NOMO-1 treated with dmso at 0.1 percent for 144 hours (cell line): ENCODE results near the gene DUSP3.

Source experiments
- DNase-seq: peaks from one replicate; lab custom pipeline; 2025; ENCODE audit not compliant: unreplicated experiment; lab: John Stamatoyannopoulos, UW

The DUSP3 gene

DNA sequence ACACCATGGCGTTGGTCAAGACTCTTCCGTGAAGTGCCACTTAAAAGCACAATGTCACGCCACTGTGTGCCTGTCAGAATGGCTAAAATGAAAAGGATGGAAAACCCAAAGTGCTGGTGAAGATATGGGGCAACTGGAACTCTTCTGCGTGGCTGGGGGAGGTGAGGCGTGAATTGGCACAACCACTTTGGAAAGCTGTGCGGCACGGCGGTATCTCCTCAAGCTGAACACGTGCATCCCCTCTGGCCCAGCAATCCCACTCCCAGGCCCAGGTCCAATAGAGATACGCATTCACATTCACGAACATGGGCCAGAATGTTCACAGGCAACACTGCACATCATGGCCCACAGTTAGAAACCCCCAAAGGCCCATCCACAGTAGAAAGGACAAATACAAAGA, 8.9 kb downstream of the DUSP3 start:
- DNase-seq = no peak

DNA sequence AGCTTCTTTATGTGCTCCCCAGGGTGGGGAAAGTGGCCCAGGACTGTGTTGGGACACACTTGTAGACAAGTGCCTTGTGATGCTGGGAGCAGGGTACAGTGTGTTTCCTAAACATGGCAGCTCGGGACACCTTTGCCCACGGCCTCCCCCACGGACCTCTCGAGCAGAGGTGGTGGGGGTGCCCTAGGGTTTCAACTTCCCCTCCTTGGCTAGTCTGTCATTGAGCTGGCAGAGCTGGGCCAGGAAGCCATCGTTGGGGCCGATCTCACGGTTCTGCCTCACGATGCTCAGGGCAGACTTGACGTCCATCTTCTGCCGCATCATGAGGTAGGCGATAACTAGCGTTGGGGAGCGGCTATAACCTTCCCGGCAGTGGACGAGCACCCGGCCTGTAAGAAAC, 9.4 kb downstream of the DUSP3 start:
- DNase-seq = no peak

DNA sequence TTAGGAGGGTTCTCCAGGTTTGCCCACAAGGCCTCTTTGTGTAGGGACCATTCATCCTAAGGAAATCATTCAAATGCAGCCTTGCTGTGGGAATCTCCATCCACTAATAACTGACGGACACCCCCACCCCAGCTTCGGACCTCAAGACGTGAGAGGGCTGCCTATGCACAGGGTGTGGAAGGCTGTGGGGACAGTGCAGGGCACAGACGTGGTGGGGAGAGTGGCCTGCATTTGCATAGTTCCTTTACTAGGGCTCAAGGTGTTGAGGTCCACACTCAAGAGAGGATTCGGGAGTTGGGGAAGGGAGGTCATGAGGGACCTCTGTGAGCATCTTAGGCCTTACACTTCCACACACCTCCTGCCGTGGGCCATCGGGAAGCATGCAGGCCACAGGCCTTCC, 9.8 kb downstream of the DUSP3 start:
- DNase-seq = no peak

DNA sequence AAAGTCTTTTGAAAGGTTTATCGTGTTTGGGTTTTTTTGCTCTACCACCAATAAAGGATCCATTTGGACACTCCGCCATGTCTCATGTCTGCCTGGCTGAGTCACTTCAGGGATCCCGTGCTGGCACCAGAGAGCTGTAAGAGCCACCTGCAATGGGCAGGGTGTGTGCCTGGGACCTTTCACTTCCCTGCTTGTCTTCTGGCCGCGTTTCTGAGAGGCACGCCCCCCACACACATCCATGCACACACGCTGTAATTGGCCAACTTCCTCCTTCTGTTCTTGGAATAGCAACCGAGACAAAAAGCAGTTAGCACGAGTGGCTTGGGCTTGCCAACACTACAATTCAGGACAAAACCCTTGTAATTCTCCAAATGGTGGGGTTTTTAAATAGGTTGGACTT, 10.4 kb downstream of the DUSP3 start:
- DNase-seq = peak; percentile 96

DNA sequence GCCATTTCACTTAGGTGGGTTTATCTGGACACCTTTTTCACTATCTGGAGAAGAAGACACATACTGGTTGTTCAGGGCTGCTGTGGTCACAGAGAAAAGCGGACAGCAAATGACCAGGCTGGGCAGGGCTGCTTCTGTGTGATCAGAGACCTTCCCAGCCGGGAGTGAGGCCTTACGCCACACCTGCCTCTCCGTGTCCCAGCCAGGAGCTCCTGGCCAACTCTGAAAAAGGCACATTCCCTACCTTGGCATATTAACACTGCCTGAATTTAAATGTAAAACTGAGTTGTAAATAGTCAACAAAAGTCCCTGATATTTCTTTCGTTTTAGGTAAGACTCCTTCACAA, 11.1 kb downstream of the DUSP3 start:
- no peak for DNase-seq

DNA sequence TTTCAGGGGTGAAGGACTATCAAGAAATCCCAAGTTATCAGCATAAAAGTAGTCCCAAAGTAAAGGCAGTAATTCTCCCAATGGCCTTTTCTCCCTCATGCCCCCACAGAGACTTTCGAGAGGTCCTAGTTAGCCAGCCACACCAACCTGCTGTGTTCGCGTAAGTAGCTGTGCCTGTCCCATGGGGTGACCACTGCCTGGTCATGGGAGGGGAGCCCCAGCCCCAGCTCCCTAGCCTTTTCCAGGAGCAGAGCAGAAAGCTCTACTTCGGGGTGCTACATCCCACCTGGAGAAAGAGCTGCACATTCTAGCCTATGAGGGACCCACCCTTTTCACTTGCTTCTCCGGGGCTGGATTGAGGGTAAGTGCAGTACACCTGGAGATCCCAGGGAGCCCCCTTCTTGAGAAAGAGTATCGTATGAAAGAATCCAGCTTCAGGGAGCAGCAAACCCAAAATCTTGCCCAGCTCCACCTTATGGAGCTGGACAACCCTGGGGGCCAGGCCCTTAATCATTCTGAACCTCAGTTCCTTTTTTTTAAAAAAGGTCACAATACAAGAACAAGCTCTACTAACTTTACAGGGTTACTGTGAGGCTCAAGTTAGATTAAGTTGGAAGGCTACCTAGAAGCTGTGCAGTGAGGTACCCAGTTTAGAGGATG, 11.6 kb downstream of the DUSP3 start:
- DNase-seq = no peak

DNA sequence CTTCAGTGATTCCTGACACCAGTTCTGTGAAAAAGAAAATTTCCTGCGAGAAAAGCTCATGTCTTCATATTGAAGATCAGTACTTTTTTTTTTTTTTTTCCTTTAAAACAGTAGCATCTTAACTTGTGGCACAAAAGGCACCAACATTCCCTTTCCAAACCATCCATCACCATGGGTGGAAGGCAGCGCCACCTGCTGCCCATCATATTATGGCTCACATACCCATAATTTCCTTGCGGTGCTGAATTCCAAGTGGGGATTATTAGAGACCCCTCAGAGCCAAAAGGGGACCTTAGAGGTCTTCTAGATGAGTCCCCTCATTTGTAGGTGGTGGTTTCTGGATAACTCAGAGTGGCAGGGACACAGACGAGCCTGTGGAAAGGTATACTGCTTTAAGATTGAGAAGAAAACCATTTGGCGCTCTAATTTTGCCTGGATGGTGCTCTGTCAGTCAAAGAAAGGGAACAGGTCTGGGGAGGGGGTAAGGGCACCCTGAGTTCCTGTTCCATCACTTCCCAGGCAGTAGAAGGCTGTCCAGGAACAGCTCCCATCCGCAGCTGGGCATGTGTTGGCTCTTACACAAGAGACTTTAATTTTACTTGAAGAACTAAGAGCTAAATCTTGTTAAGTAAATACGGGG, 12.2 kb downstream of the DUSP3 start:
- DNase-seq = no peak

DNA sequence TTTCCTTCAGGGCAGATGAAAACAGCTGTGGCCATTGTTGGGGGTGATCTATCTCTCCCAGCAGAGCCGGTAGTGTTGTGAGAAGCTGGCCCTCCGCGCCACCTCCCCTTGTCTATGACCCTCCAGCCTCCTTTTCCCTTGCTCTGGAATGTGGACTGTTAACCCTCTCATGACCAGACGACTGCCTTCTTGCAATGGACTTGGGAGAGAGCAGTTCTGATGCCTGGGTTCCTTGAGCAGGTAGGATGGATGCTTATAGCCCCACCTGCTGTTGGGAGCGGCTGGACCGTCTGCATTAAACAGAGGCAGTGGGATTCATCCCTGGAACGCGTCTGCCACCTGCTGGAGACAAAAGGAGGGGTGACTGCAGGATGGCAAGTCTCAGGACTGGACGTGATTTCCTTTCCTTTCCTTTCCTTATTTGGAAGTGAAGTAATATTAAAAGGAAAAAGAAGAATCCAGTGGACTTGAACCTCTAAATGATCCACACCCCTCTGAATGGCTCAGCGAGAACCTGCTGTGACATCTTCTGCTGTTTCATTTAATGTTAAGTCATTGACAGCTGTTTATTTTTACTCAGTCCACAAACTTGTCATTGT, 18.4 kb downstream of the DUSP3 start:
- DNase-seq = peak; percentile 65

DNA sequence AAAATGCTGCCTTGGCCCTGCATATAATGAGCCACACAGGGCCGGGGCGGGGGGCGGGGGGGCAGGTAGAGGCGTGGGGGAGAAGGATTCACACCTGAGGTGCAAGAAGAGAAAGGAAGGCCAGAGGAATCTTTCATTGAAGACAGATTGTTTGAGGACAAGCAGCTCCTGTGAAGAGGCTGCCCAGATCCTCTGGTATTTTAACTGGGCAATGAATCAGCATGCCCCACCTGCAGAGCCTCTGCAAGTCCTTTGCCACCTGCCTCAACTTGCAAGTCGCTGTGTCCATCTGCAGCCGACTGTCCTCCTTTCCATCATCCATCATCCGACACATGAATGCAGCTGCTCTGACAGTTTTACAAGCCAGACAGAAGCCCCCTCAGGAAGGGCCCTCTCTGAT, 18.9 kb downstream of the DUSP3 start:
- no peak for DNase-seq

DNA sequence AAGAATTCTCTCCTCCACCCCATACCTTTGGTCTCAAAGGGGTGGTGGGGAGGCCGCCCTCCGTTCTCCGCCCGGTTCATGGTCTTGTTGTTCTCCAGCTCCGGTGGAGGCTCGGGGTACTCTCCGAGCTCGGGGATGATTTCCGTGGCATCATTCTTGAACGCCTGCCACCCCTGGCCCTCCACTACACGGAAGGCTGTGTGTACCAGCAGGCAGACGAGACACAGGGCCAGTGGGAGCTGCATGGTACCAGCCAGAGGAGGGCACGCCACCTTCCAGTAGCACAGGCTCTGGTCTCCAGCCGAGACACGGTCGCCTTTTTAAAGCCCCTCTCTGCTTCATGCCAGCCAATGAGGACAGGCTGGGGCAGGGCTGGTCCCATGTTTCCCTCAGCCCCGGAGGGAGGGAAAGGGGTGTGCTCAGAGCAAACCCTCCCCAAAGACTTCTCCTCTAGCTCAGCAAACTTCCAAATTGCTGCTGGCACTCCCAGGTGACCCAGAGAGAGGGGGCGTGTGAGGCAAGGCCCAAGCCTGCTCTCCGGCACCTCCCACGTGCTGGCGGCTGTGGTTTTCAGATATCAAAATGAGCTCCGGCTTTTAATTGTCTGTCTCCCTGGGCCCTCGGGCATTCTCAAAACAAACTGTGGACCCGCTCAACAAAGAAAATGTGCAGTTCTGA, 20.1 kb downstream of the DUSP3 start, which contains the start of gene SOST:
TSS of gene SOST (minus strand) at position 295 of the 678 bp plus-strand sequence. CDS start at position 245, 50 bp downstream.
- no peak for DNase-seq

DNA sequence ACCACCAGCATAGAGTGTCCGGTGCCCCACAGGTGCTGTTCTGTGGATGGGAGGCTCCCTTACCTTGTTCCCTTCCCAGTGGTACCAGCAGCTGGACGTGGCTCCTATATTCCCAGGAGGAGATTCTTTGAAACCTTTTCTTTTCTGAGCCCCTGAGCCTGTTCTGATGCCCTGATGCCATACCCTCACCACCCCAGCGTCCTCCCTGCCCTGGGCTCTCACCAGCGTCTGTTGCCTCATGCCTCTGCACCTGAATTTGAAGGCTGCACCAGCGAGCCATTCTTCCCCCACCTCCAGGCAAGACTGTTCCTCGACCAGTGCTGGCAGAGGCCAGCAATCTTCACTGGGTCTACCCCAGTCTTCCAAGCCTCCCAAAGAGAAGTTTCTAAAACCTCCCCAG, 20.7 kb downstream of the DUSP3 start:
- DNase-seq = no peak

DNA sequence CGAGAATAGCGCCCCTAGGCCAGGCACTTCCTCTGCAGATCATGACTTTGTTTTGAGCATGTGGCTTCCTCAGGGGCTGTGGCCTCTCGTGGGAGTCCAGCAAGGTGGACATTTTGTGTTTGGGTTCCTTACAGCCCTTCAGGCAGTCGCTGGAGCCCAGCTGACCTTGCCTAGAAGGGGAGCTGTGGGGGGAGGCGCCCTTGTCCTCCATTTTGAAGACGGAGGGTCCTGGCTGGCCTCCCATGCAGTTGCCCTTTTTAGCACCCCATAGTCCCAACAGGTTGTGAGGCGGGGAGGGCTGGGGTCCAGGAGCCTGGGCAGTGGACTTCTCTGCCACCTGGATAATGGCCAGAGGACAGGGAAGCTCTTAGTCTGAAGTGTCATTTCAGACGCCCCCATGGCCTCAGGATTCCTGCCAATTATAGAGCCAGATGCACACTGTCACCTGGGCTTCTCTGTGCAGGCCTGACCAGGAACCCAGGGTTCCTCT, 21.6 kb downstream of the DUSP3 start:
- no peak for DNase-seq

DNA sequence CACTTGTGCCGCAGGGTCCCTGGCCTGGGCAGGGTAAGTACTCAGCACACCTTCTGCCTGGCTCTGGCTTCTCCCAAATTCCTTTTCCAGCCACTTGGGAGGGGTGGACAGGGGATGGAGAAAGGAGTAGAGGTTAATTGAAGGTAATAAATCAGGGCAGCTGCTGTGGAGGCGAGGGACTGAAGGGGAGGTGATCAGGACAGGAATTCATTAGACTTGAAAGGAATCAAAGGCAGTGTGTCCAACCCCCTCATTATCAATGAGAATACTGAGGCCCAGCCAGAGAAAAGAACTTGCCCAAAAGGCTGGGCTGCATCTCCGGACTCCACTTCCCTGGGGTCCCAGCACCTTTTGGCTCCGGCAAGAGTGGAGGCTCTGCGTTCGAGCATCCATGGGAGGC, 22.6 kb downstream of the DUSP3 start:
- no peak for DNase-seq

DNA sequence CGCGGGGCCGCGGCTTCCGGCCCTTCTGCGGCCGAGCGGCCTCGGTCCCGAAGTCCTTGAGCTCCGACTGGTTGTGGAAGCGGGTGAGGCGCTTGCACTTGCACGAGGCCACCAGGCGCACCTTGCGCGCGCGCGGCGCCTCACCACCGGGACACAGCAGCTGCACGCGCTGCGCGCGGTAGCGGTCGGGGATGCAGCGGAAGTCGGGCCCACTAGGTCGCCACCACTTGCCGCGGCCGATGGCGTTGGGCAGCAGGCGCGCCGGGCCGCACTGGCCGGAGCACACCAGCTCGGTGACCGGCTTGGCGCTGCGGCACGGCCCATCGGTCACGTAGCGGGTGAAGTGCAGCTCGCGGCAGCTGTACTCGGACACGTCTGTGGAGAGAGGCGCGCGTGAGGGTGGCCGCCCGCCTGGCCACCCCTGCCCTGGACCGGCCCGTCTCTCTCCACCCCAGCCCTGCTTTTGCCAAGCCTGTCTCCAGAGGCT, 23.3 kb downstream of the DUSP3 start:
- no peak for DNase-seq

DNA sequence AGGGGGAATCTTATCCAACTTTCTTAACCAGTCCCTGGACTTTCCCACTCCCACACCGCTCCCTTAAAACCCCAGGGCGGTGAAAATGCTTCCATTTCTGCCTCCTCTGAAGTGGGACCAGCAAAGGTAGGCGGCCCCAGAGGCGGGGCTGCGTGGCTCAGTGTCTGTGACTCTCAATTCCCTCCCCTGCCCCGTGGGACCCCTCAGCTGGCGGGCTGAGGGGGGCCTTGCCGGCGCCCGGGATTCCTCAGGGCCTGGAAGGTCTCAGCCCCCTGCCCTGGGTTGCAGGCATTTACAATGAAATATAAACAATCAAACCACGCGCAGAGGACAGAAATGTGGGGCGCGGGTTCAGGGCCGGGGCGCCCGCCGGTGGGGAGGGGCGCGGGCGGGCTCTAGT, 23.8 kb downstream of the DUSP3 start:
- no peak for DNase-seq

DNA sequence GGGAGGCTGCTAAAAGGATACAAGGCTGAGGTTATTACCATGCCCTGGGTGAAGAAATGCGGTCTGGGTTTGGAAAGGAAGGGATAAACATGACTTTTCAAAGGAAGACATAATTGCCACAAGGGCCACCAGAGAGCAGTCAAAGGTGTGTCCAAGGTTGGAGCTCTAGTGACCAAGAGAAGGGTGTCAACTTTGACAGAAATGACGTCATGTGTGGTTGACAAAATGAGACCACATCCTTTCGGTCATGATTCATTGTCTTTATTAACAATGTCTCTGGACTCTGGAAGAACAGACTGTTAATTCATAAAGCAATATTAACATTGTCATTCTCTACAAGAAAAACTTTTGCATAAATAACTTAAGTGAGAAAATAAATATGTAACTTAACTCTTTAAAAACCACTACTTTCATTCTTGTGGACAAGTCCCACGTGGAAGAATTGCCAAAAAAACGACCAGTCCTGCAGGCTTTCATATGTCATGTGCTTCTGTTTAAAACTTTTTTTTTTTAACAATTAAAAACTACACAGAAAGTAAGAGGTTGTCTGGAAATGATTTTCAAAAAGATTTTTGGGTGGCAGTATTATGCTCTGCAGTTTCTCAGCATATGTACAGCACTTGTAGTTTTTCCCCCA, 25.2 kb downstream of the DUSP3 start:
- DNase-seq = peak; percentile 8

DNA sequence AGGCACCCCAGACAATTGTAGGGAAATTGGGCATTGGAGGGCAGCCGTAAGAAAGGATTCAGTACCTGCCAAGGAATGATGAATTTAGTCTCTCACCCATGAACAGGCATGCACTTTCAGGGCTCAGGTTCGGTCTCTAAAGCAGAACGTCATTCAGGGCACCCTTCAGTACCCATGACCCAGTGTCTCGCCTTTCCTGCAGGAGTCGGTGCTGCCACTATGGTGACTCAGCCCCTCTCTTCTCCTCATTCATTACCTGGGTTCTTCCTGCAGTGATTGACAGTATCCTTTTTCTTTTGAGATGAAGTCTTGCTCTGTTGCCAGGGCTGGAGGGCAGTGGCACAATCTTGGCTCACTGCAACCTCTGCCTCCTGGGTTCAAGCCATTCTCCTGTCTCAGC, 28.6 kb downstream of the DUSP3 start:
- DNase-seq = no peak

DNA sequence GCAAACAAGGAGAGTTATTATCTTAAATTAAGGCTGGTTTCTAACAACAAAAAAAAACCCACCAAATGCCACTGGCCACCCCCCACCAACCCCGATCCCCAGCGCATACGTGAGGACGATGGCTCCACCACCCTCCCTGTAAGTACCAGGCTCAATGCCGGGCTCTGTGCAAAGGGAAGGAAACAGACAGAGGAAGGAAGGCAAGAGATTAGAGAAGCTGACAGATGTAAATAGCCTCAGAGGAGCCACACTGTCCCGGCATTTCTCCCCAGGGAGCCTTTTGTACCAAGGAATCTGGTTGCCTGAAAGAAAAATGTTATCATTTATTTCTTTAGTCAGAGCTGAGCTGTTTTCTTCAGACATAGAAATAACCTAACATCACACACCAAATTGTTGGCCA, 33.2 kb downstream of the DUSP3 start:
- DNase-seq = no peak

DNA sequence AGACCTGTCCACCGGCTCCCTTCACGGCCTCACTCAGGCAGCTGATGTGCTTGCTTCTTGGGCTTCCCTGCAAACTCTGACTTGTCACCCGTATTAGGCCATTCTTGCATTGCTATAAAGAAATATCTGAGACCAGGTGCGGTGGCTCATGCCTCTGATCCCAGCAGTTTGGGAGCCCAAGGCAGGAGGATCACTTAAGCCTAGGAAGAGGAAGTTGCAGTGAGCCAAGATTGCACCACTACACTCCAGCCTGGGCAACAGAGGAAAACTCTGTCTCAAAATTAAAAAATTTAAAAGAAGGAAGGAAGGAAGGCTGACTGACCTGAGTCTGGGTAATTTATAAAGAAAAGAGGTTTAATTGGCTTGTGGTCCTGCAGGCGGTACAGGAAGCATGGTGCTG, 37.1 kb downstream of the DUSP3 start:
- no peak for DNase-seq

DNA sequence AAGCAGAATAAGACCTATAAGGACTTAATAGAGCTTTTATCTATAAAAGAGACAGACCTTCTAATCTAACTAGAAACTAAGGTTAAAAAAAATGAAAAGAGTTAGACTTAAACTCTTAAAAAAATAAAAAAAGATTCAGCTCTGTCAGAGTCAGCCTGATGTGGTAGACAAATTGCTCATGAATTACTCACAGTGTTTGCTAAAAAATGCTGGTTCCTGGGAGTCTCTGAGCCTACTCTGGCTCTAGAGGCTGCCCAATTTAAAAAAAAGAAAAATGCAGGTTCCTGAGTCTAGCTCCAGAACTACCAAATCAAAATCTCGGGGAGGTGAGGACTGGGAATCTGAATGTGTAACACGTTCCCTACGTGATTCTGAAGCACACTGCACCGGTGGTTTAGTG, 38.2 kb downstream of the DUSP3 start:
- DNase-seq = no peak

DNA sequence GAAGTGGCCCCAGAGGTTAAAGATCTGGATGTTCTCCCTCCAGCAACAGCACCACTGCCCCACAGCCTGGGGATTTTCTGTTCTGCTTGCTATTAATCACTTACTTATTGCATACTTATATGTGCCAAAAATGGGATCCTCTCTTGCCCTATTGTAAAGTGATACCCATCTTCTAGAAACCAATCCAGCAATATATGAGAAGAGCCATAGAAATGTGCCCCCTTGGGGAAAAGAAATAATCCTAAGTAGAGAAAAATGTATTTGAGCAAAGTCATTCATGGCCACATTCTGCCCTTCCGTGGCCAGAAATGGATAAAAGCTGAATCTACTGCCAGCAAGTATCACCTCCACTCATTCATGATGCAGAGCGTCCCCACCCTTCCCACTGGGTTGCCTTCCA, 41.1 kb downstream of the DUSP3 start:
- no peak for DNase-seq
